Lung (tissue), 12 donors: ENCODE measurements around the gene RAB3A. TPM values are rescaled to one million over a fixed set of nuclear protein-coding genes. Genes with fewer than 3 reads are reported as not detected.
A peak's percentile ranks its signal among the peaks of the same experiment; 100 is the strongest.

Experiments used
- ATAC-seq: fragments of 200-7000 bp; cut with Tn5 transposase; one replicate; pipeline ENCODE4 v1.9.1; 2020; ENCODE audit warnings: moderate number of reproducible peaks; ENCODE audit not compliant: insufficient read depth, low FRiP score
- DNase-seq, 3 donors: peaks; one replicate each; pipeline ENCODE4 v3.0.0-alpha.2; 2013 to 2017
- H3K27ac ChIP-seq, 2 donors: one replicate each; pipeline ENCODE4 v1.5.1; 2013; ENCODE audit warnings: mild to moderate bottlenecking in 2 of 2, moderate library complexity in 2 of 2, control low read depth in 1 of 2, inconsistent platforms in 1 of 2, low read depth in 1 of 2, low read length in 1 of 2
- H3K27me3 ChIP-seq, 3 donors: one replicate each; pipeline ENCODE4 v1.5.1; 2013; ENCODE audit warnings: low read length in 2 of 3; ENCODE audit not compliant: control insufficient read depth in 3 of 3, insufficient read depth in 3 of 3
- H3K36me3 ChIP-seq, 4 donors: one replicate each; pipeline ENCODE4 v1.5.1; 2013; ENCODE audit warnings: low read length in 4 of 4, mild to moderate bottlenecking in 1 of 4, moderate library complexity in 1 of 4; ENCODE audit not compliant: control insufficient read depth in 4 of 4, insufficient read depth in 4 of 4
- H3K4me1 ChIP-seq, 5 donors: one replicate each; pipeline ENCODE4 v1.5.1; 2013; ENCODE audit warnings: low read length in 5 of 5, mild to moderate bottlenecking in 2 of 5, moderate library complexity in 1 of 5; ENCODE audit not compliant: control insufficient read depth in 5 of 5, insufficient read depth in 5 of 5
- H3K4me3 ChIP-seq: one replicate; pipeline ENCODE4 v1.5.1; 2013; ENCODE audit warnings: mild to moderate bottlenecking, control low read depth, moderate library complexity
- H3K9ac ChIP-seq, 2 donors: one replicate each; pipeline ENCODE4 v1.5.1; 2013; ENCODE audit warnings: low read length in 2 of 2, control low read depth in 1 of 2; ENCODE audit not compliant: insufficient read depth in 1 of 2
- H3K9me3 ChIP-seq, 4 donors: one replicate each; pipeline ENCODE4 v1.5.1; 2013; ENCODE audit warnings: low read length in 3 of 4, mild to moderate bottlenecking in 1 of 4, moderate library complexity in 1 of 4; ENCODE audit not compliant: control insufficient read depth in 4 of 4, insufficient read depth in 3 of 4
- CTCF ChIP-seq: IDR thresholded peaks from 2 replicates; pipeline ENCODE4 v1.5.1; 2012; ENCODE audit warnings: mild to moderate bottlenecking; ENCODE audit errors: control extremely low read depth, extremely low read depth
- WGBS, 2 donors: extraction: QIAGEN DNeasy Blood & Tissue Kit; methylation state at CpG; one replicate each; pipeline ENCODE4 v1.1.7; 2013; 5-methylcytosine and 5-hydroxymethylcytosine counted together
- polyA plus RNA-seq, 2 donors: library from polyadenylated mRNA; stranded (reverse); fragments of 200-250 nt; gene quantifications; one replicate each; pipeline ENCODE4 v1.2.1, GENCODE V29; 2013
- total RNA-seq, 2 donors: library from RNA; depleted of rRNA in 1 of 2; stranded (reverse); fragments of >200 nt in 1 of 2; gene quantifications; one replicate each; pipeline ENCODE4 v1.2.1, GENCODE V29; 2014 to 2021
- donor health status: control.
- donor health status: control.
- donor health status: Bipolar disorder and iron deficiency.
- donor health status: healthy.
- donor health status: DM: yes; HTN: yes; CAD: no.

RAB3A gene
- total and polyA plus RNA-seq, 4 donors, result 1.1 to 6.7 (median 2.3) TPM

- no peak for DNase-seq
- no peaks in the 10 kb centered on the region for H3K27me3 ChIP-seq
- H3K9me3 ChIP-seq, result no peaks in the 10 kb centered on the region
- H3K4me1 ChIP-seq, result peaks cover 0 to 21% (median 11%) of the 10 kb centered on the region in 5 donors
- H3K27ac ChIP-seq, result no peak overlapping the region
- 70 to 76% methylated on average over 19 of the region's 19 CpGs for WGBS, 2 donors
- ATAC-seq, result no peak
- no peak overlapping the region for H3K4me3 ChIP-seq
- peaks cover 8 to 36% (median 26%) of the 10 kb centered on the region in 4 donors for H3K36me3 ChIP-seq
- H3K9ac ChIP-seq, result no peak overlapping the region
- no peak for TF ChIP-seq CTCF
Measured at GRCh38 chr19:18161636-18162002, 42.2 kb downstream of the RAB3A start.

- H3K9ac ChIP-seq, result no peak overlapping the region
- H3K36me3 ChIP-seq, result peaks cover 8 to 39% (median 28%) of the 10 kb centered on the region in 4 donors
- no peaks in the 10 kb centered on the region for H3K27me3 ChIP-seq
- H3K4me3 ChIP-seq, result peak overlapping the region; percentile 10
- H3K9me3 ChIP-seq, result no peaks in the 10 kb centered on the region
- DNase-seq (peak; percentile 53 to 75 (median 69)), ATAC-seq (peak; percentile 89)
- peak; percentile 76 for TF ChIP-seq CTCF
- WGBS, 2 donors, result 3 to 7% methylated on average over 47 to 66 of the region's 66 CpGs
- H3K4me1 ChIP-seq, result peaks cover 0 to 25% (median 16%) of the 10 kb centered on the region in 5 donors
- H3K27ac ChIP-seq, result peak overlapping the region; percentile 14 to 42
Measured at GRCh38 chr19:18160971-18161635, 42.7 kb downstream of the RAB3A start.

- peaks cover 2 to 38% (median 24%) of the 10 kb centered on the region in 4 donors for H3K36me3 ChIP-seq
- H3K9ac ChIP-seq, result no peak overlapping the region
- ATAC-seq, result no peak
- H3K27me3 ChIP-seq, result no peaks in the 10 kb centered on the region
- H3K9me3 ChIP-seq, result no peaks in the 10 kb centered on the region
- no peak for TF ChIP-seq CTCF
- H3K4me3 ChIP-seq, result no peak overlapping the region
- H3K27ac ChIP-seq, result peak overlapping the region; percentile 14 to 42
- peaks cover 0 to 25% (median 18%) of the 10 kb centered on the region in 5 donors for H3K4me1 ChIP-seq
- WGBS, 2 donors, result 67 to 81% methylated on average over 13 of the region's 13 CpGs
- DNase-seq, result no peak
Measured at GRCh38 chr19:18160493-18160970, 43.3 kb downstream of the RAB3A start.
